ENCODE measurements around the gene MAN2B1. TPM values are rescaled to one million over a fixed set of nuclear protein-coding genes. Genes with fewer than 3 reads are reported as not detected.

Gene MAN2B1
- total RNA-seq, 2 donors from 2014 or later: 33.7 to 35.5 TPM

DNA sequence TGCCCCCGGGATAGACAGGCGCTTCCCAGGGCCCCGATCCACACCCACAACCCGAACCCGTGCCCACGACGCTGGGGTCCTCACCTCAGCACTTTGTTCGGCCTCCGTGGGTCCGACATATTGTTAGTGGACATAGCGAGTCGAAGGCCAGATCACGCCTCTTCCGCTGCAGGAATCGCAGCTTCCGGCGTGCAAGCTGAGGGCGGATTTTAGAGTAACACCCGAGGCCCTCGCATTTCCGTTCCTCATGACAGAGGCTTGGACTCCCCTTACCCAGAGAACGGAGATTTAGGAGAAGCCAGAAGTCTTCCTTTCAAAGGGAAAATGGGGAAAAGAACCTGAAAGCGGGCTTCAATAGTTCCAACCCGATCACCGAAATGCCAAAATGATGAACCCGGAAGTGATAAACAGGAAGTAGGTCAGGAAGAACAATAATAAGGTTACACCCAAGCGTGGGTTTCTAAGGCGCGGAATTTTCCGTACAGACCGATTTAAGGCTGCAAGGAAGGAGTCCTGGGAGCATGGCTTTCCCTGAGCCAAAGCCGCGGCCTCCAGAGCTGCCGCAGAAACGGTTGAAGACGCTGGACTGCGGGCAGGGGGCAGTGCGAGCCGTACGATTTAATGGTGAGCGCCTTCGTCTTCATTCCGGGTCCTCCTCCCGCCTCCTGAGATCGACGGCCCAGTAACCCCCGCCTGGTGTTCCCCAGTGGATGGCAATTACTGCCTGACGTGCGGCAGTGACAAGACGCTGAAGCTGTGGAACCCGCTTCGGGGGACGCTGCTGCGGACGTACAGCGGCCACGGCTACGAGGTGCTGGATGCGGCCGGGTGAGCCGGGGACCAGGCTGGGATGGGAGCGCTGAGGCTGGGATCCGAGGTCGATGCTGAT, 3.0 kb upstream of the MAN2B1 start:
- peak in 1 of 2 donors; percentile 14 for TF ChIP-seq CTCF (IDR thresholded peaks at IDR 0.05)
- Histone ChIP-seq H3K27ac (peak overlapping the region; percentile 97 to 99), H3K4me3 (peak overlapping the region; percentile 86 to 93), H3K9me3 (no peaks in the 10 kb centered on the region), H3K36me3 (peaks cover 10% of the 10 kb centered on the region), H3K27me3 (no peaks in the 10 kb centered on the region), H3K4me1 (peaks cover 0 to 41% of the 10 kb centered on the region in 2 donors)
- peak; percentile 86 for DNase-seq (ENCODE audit: low spot score)

- peak overlapping the region; percentile 97 to 99 for H3K27ac ChIP-seq
- H3K4me1 ChIP-seq: peaks cover 0 to 41% of the 10 kb centered on the region in 2 donors
Observed at GRCh38 chr19:12668932-12669269, 2.4 kb upstream of the MAN2B1 start.

GRCh38 chr19:12668346-12668745, 1.8 kb upstream of the MAN2B1 start:
- peaks cover 0 to 41% of the 10 kb centered on the region in 2 donors for H3K4me1 ChIP-seq
- H3K4me3 ChIP-seq: peak overlapping the region; percentile 86 to 93
- DNase-seq (ENCODE audit: low spot score): no peak
- peak overlapping the region in 1 of 2 donors; percentile 97 for H3K27ac ChIP-seq
- peaks cover 8% of the 10 kb centered on the region for H3K36me3 ChIP-seq
- TF ChIP-seq CTCF (IDR thresholded peaks at IDR 0.05): no peak
- H3K27me3 ChIP-seq: no peaks in the 10 kb centered on the region
- H3K9me3 ChIP-seq: no peaks in the 10 kb centered on the region

More at GRCh38 chr19:12668932-12669269, 2.4 kb upstream of the MAN2B1 start:
- Histone ChIP-seq H3K4me3 (peak overlapping the region; percentile 86 to 93), H3K27me3 (no peaks in the 10 kb centered on the region), H3K36me3 (peaks cover 7% of the 10 kb centered on the region), H3K9me3 (no peaks in the 10 kb centered on the region)
- TF ChIP-seq CTCF (IDR thresholded peaks at IDR 0.05): no peak
- peak; percentile 63 for DNase-seq (ENCODE audit: low spot score)

DNA sequence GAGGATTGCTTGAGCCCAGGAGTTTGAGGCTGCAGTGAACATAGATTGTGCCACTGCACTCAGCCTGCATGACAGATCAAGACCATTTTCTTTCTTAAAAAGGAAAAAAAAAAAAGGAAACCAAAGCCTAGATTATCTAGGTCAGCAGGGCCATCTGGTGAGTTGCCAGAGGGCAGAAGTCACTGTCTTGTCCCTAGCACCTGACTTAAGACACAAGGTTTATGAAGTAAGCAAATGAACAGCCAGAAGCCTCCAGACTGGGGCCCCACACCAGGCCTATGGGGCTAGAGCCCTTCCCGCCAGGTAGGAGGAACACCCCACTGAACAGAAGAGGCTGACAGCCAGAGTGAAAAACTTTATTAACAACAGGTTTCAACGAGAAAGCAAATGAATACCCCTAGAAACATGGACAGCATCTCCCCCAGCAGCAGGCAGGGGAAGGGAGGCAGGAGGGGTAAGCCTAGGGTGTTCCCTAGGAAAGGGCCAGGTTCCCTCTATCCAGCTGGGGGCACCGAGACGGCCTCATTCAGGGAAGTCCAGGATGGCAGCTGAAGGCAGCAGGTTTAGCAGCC, 1.3 kb upstream of the MAN2B1 start:
- Histone ChIP-seq H3K9me3 (no peaks in the 10 kb centered on the region), H3K4me3 (peak overlapping the region in 1 of 2 donors; percentile 93), H3K27ac (no peak overlapping the region), H3K4me1 (peaks cover 0 to 41% of the 10 kb centered on the region in 2 donors), H3K27me3 (no peaks in the 10 kb centered on the region), H3K36me3 (peaks cover 13% of the 10 kb centered on the region)
- TF ChIP-seq CTCF (IDR thresholded peaks at IDR 0.05): no peak
- DNase-seq (ENCODE audit: low spot score): no peak

- Histone ChIP-seq H3K9me3 (no peaks in the 10 kb centered on the region), H3K4me1 (peaks cover 0 to 40% of the 10 kb centered on the region in 2 donors), H3K36me3 (peaks cover 30% of the 10 kb centered on the region), H3K27me3 (no peaks in the 10 kb centered on the region), H3K4me3 (peak overlapping the region; percentile 77 to 96), H3K27ac (peak overlapping the region in 1 of 2 donors; percentile 72)
- DNase-seq (ENCODE audit: low spot score): no peak
- no peak for TF ChIP-seq CTCF (IDR thresholded peaks at IDR 0.05)
Observed at GRCh38 chr19:12665671-12666264, 774 bp downstream of the MAN2B1 start.
